ENCODE results near the gene ZFPM1.

GRCh38 chr16:88486398-88487123 is 33.5 kb downstream of the ZFPM1 start:
- no peak for TF ChIP-seq CTCF (IDR thresholded peaks at IDR 0.05)
- no peak for TF ChIP-seq POLR2A (IDR thresholded peaks at IDR 0.05)

All from body of pancreas (tissue), 4 donors.